ENCODE results near the gene LIPK.
"Not testable (repeated sequence)": the region's sequence is repeated elsewhere in the genome, so short reads cannot be mapped to it uniquely, and the experiment has no call there.

The LIPK gene
- total RNA-seq: 0 reads per million in 2 donors

DNA sequence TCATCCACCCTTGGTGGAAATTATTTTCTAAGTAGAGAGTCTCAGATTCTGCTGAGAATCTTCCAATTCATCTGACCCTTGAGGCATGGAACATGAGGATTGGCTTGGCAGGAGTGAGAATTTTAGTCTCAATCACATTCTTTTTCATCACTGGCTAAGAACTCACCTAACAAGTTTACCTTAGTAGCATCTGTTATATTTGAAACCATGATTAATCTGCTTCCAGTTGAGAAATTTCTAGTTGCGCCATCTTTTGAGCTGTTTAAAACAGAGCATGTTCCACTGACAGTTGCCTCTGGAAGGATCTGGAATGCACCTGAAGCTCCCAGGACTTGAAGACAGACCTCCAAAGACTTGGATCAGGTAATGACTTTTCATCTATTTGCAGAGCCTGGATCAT lies at the start of gene LIPK:
TSS of gene LIPK (plus strand) at position 292 of the 400 bp plus-strand sequence. CDS start 18,295 bp downstream, outside the sequence.
- no peak for DNase-seq

DNA sequence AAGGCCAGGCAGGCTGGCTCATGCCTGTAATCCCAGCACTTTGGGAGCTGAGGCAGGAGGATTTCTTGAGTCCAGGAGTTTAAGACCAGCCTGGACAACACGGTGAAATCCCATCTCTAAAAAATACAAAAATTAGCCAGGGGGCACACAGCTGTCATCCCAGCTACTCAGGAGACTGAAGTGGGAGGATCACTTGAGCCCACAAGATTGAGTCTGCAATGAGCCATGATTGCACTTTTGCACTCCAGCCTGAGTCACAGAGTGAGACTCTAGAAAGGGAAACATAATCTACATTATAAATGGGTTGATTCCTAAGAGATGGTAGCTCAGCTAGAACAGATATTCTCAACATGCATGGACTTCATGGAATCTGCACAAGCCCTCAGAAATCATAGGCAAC lies 48.1 kb upstream of the LIPK start:
- DNase-seq: no peak

- DNase-seq: no peak
These were observed 46.1 kb upstream of the LIPK start for GRCh38 chr10:88659725-88660597.

DNA sequence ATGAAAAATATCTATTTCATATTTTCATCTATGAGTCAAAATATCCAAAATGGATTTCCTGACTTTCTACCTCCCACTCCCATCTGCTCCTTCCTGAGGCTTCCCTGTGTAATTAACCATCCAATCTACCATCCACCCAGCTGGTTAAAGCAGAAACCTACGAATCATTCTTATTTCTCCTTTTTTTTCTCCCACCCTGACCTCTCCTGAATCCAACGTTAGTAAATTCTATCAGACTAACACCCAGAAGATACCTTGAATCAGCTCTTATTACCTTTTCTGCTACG lies 45.5 kb upstream of the LIPK start:
- no peak for DNase-seq

- no peak for DNase-seq
These were observed 45.0 kb upstream of the LIPK start for GRCh38 chr10:88661018-88661417.

DNA sequence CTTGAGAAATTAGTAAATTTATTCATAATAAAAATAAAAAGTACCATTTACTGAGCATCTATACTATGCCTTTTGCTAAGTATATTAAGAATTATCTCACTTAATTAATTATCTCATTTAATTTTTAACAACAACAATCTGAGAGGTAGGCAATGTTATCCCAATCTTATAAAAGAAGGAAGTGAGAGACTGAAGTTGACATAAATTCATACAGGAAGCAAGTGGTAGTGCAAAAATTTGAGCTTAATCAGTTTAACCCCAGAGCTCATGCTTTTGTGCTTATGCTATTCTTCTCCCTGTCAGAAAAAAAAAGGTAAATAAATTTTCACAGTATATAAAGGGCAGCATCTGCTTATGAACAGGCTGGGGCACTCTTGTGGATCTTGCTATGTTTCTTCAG lies 44.5 kb upstream of the LIPK start:
- DNase-seq: no peak

- DNase-seq: not testable (repeated sequence)
These were observed 42.9 kb upstream of the LIPK start for GRCh38 chr10:88663153-88663552.

DNA sequence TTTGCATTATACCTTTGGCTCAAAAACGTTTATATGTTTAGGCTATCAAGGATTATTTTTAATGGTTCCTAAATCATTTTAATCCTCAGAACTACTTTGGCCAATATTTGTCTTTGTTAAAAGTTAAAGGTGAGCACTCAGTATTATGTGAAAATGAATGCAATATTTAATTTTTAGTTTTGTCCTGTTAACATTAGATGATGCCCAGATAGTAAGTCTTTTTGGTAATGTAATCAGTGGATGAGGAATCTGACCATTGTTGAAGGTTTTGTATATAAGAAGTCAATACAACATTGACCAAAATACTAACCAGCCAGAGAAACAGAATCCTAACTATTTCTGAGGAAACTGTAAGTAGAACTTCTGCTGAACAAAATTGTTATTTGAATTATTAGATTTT lies 41.9 kb upstream of the LIPK start, which contains the start of gene LIPF:
TSS of gene LIPF (plus strand) at position 301 of the 400 bp plus-strand sequence. CDS start 2,856 bp downstream, outside the sequence.
- no peak for DNase-seq

- no peak for DNase-seq
These were observed 37.6 kb upstream of the LIPK start for GRCh38 chr10:88668465-88668864.

DNA sequence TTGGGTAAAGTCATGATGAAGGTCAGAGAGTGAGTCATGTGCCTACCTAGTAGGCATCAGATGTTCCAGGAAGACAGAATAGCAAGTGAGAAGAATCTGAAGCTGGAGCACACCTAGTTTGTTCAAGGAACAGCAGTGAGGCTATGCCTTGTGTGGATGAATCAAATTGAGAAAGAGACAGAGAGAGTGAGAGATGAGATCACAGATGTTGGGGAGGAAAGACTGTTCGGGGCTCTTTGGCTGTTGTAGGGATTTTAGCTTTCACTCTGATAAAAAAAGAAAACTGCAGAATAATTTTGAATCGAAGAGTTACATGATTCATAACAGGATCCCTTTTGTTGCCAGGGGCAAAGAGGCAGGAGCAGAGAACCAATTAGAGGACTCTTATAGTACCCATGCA lies 35.6 kb upstream of the LIPK start:
- no peak for DNase-seq

DNA sequence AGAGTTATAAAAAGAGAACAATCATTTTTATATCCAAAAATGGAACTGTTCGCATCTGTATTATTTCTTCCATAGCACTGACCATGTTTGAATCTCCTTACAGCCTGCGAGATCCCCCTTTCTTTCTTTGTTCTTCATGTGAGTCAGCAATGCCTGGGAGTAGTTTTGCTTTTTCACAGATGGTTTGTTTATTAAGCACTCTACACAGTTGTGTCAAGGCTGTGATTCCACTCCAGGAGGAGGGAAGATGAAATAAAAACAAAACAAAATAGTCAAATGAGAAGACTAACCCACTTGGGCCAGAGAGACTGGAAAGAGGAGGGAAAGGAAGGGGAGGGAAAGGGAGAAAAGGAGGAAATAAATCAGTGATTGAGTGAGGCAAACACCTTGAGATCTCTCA lies 34.0 kb upstream of the LIPK start:
- no peak for DNase-seq

GRCh38 chr10:88676283-88677060 lies 29.6 kb upstream of the LIPK start:
- DNase-seq: no peak

DNA sequence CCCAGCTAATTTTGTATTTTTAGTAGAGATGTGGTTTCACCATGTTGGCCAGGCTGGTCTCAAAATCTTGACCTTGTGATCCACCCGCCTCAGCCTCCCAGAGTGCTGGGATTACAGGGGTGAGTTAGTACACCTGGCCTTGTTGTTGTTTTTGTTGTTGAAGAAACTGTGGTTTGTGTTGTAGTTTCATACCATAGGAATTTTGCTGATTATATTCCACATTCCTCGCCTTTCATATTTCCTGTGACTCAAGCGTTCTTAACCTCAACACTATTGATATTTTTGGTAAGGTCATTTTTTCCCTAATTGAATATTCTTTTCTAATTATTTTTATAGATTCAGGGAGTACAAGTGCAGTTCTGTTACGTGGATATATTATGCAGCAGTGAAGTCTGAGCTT lies 25.1 kb upstream of the LIPK start:
- no peak for DNase-seq

DNA sequence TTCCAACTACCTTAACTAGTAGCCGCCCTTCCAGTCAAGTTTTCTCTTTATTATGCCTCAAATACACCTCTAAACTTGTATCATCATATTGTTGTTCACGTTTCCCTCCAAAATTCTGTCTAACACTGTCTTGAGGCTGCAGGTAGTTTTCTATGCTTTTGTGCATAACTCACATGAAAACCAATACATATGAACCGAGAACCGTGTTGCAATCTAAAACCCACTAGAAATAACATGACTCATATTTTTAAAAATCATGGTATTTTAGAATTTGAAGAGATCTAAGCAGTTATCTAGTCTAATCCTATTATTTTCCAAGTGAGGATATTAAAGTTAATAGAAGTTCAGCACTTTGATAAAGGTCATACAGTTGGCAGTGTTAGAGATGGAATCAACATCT lies 23.6 kb upstream of the LIPK start:
- no peak for DNase-seq

DNA sequence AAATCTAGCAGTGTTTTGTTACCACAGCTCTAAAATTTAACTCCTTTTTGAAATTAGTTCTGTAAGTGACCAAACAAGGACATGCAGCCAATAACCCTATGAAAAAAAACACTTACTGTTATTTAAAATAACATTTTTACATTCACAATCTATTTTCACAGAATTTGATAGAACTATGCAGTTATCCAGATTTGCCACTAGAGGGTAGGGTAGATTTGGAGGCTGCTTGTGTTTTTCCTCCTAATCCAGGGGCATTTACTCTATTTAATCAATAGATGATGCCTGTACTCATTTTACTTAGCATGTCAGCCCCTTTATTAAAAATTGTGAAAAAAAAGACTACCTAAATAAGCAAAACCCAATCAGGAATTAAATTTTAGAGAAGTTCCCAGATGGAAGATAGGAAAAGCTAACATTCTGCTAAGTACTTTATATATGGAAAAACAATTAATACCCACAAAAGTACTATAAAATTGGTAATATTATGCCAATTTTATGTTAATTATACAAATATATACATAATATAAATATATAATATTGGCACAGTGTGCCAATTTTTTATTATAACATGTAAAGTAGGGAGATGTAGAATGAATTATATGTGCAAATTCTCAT lies 18.1 kb upstream of the LIPK start:
- no peak for DNase-seq

DNA sequence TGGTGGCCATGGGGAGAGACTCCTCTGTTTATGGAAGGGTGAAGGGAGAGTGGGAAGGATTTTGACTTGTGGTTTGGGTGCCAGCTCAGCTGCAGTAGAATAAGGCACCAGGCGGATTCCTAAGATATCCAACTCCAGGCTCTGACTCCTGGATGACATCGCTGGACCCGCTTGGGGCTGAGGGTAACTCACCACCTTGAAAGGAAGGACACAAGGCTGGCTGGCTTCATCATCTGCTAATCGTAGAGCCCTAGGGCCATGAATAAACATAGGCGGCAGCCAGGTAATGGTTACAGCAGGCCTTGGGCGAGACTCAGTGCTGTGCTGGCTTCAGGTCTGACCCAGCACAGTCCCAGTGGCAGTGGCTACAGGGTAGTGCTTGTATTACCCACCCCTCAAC lies 16.7 kb upstream of the LIPK start:
- no peak for DNase-seq

DNA sequence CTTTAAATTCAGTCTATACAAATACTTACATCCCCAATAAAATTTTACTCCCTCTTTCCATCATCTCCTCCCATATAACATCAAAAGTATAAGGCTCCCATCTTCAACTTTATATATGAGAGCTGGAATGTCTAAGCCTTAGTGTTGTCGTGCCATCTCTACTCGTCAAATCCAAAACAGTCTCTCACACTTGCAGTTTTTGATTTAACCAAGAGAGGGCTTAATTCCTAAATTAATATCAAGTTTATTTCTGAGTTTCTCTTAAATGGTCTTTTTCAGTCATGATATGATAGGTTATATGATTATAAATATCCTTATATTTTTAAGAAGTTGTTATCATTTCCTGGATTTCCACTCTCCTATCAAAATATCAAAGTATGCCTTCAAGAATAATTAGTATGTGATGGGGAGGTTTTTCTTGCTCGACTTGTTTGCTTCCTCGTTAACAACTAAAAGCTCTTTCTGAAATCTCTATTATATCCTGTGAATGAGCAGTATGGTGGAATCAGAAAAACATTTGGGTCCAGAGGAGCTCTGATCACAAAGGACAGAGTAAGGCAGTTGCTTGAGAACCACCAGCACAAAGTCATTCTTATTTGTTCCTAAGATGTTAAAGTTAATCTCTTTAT lies 12.5 kb upstream of the LIPK start:
- DNase-seq: no peak

DNA sequence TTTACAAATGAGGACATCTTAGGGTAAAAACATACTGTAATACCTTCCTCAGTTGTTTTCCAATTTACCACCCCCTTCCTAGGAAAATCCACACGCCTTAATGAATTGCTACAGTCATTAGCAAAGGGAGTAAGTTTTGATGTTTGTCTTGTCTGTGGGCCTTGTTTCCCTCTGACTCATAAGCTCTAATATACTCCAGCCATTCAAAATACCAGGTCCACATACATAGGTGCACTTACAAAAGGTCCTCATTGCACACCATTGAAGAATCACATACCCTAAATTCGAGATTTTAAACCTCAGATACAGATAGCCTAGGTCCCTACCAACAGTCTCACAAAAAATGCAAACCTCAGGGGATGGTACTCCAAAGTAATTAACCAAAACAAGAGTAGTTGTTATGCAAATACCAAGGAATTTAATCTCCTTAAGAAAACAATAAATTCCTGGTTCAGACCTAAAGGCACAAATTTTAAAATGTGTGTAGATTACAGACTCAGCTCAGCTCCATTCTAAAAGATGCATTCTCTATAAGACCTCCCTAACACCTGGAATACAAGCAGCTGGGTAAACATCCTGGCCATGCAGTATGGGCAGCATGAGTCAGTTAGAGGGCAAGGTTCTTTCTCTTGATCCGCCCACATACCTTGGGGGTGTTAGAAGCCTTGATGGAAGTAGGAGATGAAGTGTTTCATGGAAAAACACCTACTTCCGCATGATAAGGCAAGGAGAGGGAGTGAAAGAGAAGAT lies 3.0 kb upstream of the LIPK start:
- no peak for DNase-seq

- DNase-seq: no peak
These were observed 1.5 kb downstream of the LIPK start for GRCh38 chr10:88707429-88708155.

- not testable (repeated sequence) for DNase-seq
These were observed 3.3 kb downstream of the LIPK start for GRCh38 chr10:88709361-88709760.

DNA sequence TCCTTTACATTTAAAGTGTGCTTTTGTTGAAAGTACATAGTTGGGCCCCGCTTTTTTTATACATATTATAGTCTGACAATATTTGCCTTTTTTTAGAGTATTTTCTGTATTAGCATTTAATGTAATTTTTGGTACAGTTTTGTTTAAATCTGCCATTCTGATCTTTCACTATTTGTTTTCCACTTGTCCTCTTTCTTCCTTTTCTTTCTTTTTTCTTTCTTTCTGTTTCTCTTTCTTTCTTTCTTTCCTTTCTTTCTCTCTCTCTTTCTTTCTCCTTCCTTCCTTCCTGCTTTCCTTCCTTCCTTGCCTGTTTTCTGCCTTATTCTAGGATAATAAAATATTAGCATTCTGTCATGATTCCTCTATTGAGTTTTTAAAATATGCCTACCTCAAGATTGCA lies 9.5 kb downstream of the LIPK start:
- no peak for DNase-seq

DNA sequence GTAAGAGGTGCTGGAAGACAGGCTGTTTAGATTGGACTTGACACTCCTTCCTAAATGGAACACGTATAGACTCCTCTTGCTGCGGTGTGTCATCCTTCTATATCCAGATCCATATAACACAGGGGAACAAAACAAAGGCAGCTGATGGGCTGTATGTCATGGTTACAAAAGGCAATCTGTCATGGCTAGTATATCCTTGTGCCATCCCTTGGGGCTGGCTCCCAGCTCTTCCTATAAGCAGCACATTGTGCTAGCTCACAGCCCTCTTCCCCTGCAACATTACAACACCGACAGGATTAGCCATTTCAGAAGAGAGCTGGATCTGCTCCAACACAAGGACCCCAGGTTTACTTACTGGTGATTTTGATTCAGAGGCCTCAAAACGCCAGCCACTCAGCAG lies 15.3 kb downstream of the LIPK start:
- no peak for DNase-seq

Data from activated gamma-delta T cell (primary cell).